ENCODE results near the gene SIK2. TPM values are rescaled to one million over a fixed set of nuclear protein-coding genes. Genes with fewer than 3 reads are reported as not detected.

The SIK2 gene
- total and polyA plus RNA-seq, 2 donors: 10.4 to 14.2 TPM

Other genes starting within 250 kb of the SIK2 start
- gene POU2AF1, start 223.2 kb upstream of the SIK2 start, total RNA-seq: 1.0 TPM
- gene POU2AF1, start 223.2 kb upstream of the SIK2 start, polyA plus RNA-seq: 1.0 TPM
- not detected for gene BTG4, start 90.1 kb upstream of the SIK2 start, total RNA-seq
- gene BTG4, start 90.1 kb upstream of the SIK2 start, polyA plus RNA-seq: not detected
- gene HOATZ, start 87.7 kb upstream of the SIK2 start, total RNA-seq: not detected
- gene HOATZ, start 87.7 kb upstream of the SIK2 start, polyA plus RNA-seq: not detected
- gene LAYN, start 61.7 kb upstream of the SIK2 start, total RNA-seq: 19.2 TPM
- 13.0 TPM for gene LAYN, start 61.7 kb upstream of the SIK2 start, polyA plus RNA-seq
- gene PPP2R1B, start 163.9 kb downstream of the SIK2 start, total RNA-seq: 22.7 TPM
- gene PPP2R1B, start 163.9 kb downstream of the SIK2 start, polyA plus RNA-seq: 6.8 TPM

All from urinary bladder (tissue), 2 donors.